Upper lobe of left lung (tissue), 6 donors: ENCODE results near the gene NOM1. TPM values are rescaled to one million over a fixed set of nuclear protein-coding genes. Genes with fewer than 3 reads are reported as not detected.

Source experiments
- ATAC-seq, 2 donors: fragments of 200-7000 bp; cut with Tn5 transposase; one replicate each; pipeline ENCODE4 v1.9.1; 2022; ENCODE audit warnings: mild to moderate bottlenecking in 2 of 2, moderate library complexity in 2 of 2; ENCODE audit not compliant: low FRiP score in 2 of 2
- DNase-seq, 2 donors: peaks; one replicate each; pipeline ENCODE4 v3.0.0-alpha.2; 2019 to 2020
- H3K27ac ChIP-seq, 4 donors: fragments of 200-600 bp; sonication (generic); one replicate each; pipeline ENCODE4 v1.5.1; 2016 to 2019
- H3K27me3 ChIP-seq, 4 donors: fragments of 200-600 bp; sonication (generic); one replicate each; pipeline ENCODE4 v1.5.1; 2017 to 2019
- H3K36me3 ChIP-seq, 4 donors: fragments of 200-600 bp; sonication (generic); one replicate each; pipeline ENCODE4 v1.5.1; 2016 to 2019
- H3K4me1 ChIP-seq, 4 donors: fragments of 200-600 bp; sonication (generic); one replicate each; pipeline ENCODE4 v1.5.1; 2018 to 2019
- H3K4me3 ChIP-seq, 4 donors: fragments of 200-600 bp; sonication (generic); one replicate each; pipeline ENCODE4 v1.5.1; 2017 to 2019; ENCODE audit warnings: mild to moderate bottlenecking in 2 of 4, moderate library complexity in 1 of 4
- H3K9me3 ChIP-seq, 4 donors: fragments of 200-600 bp; sonication (generic); one replicate each; pipeline ENCODE4 v1.5.1; 2018 to 2019
- EP300 ChIP-seq, 4 donors: sonication (generic); formaldehyde crosslinking; IDR thresholded peaks; one replicate each; pipeline ENCODE4 v1.5.1; 2017; ENCODE audit warnings: antibody characterized with exemption in 4 of 4, control low read depth in 2 of 4
- POLR2A ChIP-seq, 4 donors: fragments of 450-650 bp; IDR thresholded peaks; one replicate each; pipeline ENCODE4 v1.5.1; 2016 to 2017; ENCODE audit warnings: antibody characterized with exemption in 4 of 4, mild to moderate bottlenecking in 2 of 4
- POLR2AphosphoS5 ChIP-seq, 2 donors: sonication (generic); formaldehyde crosslinking; IDR thresholded peaks; one replicate each; pipeline ENCODE4 v1.5.1; 2017; ENCODE audit warnings: antibody characterized with exemption in 2 of 2
- WGBS, 2 donors: methylation state at CpG; one replicate each; pipeline ENCODE4 v1.1.5; 2017 to 2018; 5-methylcytosine and 5-hydroxymethylcytosine counted together
- total RNA-seq, 6 donors: library from RNA; depleted of rRNA in 4 of 6; stranded (reverse); fragments of >200 nt in 4 of 6; gene quantifications; one replicate each; pipeline versions ENCODE4 v1.1.0 to v1.2.1, GENCODE V29; 2016 to 2021
- TF ChIP-seq, protein P1 (sequence below), 6 experiments: fragments of 450-650 bp in 4 of 6; fragments of 200-600 bp in 2 of 6; sonication (generic) in 2 of 6; IDR thresholded peaks; one replicate each; pipeline ENCODE4 v1.5.1; 2016 to 2019; ENCODE audit warnings: antibody characterized with exemption in 6 of 6
- donor health status: DM: no; HTN: no; CAD: no; lungs with moderate emphysema.
- donor health status: DM: no; HTN: yes; CAD: no; lungs with severe emphysema.

The NOM1 gene
- total RNA-seq, 6 donors from 2014 or later: 18.7 to 49.2 (median 22.8) TPM

DNA sequence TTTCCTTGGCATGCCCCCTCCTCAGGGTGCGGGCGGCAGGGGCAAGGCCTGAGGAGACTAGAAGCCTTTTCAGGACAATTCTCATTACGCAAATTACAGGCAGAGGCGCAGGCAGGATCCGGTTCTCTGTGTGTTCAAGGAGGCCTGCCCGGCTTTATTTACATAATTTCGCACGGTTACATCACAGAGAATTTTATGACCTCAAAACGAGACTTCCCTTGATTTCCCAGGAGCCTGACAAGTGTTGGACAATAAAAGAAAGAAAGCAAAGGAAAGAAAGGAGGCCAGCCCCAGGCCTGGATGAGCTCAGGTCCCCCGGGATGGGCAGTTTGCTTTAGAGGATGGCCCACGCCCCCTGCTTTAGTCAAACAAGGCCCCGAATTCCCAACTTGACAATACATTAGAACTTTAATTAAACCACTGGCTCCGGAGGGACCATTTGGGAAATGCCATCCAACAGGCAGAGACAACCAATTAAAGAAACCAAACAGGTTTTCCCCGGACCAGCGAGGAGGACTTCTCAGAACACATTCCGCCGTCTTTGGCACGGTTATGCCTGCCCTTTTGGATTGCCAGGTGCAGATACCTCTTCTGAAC, 58.1 kb downstream of the NOM1 start:
- 24 to 35% methylated on average over 18 of the region's 18 CpGs for WGBS, 2 donors
- Histone ChIP-seq H3K27me3 (peaks cover 0 to 87% (median 51%) of the 10 kb centered on the region in 4 donors), H3K9me3 (no peaks in the 10 kb centered on the region), H3K36me3 (no peaks in the 10 kb centered on the region), H3K27ac (no peak overlapping the region), H3K4me1 (peaks cover 31 to 61% (median 42%) of the 10 kb centered on the region in 4 donors), H3K4me3 (no peak overlapping the region)
- ATAC-seq (no peak), DNase-seq (no peak)
- TF ChIP-seq POLR2A (IDR thresholded peaks at IDR 0.05) (no peak), POLR2AphosphoS5 (IDR thresholded peaks at IDR 0.05) (no peak), EP300 (IDR thresholded peaks at IDR 0.05) (no peak)
- TF ChIP-seq, protein P1, sequence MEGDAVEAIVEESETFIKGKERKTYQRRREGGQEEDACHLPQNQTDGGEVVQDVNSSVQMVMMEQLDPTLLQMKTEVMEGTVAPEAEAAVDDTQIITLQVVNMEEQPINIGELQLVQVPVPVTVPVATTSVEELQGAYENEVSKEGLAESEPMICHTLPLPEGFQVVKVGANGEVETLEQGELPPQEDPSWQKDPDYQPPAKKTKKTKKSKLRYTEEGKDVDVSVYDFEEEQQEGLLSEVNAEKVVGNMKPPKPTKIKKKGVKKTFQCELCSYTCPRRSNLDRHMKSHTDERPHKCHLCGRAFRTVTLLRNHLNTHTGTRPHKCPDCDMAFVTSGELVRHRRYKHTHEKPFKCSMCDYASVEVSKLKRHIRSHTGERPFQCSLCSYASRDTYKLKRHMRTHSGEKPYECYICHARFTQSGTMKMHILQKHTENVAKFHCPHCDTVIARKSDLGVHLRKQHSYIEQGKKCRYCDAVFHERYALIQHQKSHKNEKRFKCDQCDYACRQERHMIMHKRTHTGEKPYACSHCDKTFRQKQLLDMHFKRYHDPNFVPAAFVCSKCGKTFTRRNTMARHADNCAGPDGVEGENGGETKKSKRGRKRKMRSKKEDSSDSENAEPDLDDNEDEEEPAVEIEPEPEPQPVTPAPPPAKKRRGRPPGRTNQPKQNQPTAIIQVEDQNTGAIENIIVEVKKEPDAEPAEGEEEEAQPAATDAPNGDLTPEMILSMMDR (IDR thresholded peaks at IDR 0.05): no peak

DNA sequence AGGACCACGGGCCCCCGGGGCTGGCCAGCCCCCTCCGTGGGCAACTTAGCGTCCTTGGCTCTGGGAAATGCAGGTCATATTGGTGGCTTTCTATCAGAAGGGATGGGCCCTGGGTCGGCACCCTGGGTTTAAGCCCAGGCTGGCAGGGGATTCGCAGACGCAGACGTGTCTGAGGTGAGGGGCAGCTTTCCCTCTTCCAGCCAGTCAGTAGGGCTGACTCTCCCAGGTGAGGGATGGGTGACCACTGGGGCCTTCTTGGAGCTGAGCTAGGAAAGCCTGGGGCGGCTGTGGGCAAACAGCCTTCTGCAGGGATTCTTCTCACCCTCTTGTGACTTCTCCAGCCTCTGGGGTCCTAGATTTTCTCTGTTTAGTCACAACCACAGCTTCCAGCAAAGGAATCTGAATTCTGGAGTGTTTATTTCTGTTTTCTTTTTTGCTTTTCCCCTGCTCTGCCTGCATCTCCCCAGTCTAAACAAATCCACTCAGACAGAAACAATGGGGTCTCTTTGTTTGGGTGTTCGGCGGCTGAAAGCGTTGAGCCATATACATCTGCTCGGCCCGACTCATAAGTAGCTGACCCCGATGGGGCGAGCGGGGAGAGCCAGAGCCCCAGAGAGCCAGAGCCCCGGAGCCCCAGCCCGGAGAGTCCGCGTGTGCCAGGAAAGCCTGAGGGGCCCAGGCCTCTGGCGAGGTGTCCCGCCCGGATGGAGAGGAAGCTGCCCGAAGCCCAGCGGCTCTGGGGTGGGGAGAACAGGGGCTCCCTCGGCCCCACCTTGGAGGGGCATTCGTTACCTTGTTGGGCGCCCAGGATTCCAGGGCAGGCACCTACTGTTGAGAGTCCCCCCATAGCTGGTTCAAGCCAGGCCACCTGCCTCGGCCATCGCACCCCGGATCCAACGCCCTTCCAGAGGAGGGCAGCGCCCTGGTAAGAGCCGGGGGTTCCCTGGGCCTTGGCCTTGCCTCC, 59.0 kb downstream of the NOM1 start:
- H3K9me3 ChIP-seq: no peaks in the 10 kb centered on the region
- DNase-seq (peak in 1 of 2 donors; percentile 57), ATAC-seq (no peak)
- H3K36me3 ChIP-seq: no peaks in the 10 kb centered on the region
- peaks cover 31 to 52% (median 42%) of the 10 kb centered on the region in 4 donors for H3K4me1 ChIP-seq
- peak overlapping the region in 2 of 4 donors; percentile 42 to 47 for H3K4me3 ChIP-seq
- H3K27ac ChIP-seq: no peak overlapping the region
- no peak for TF ChIP-seq POLR2A (IDR thresholded peaks at IDR 0.05)
- TF ChIP-seq POLR2AphosphoS5 (IDR thresholded peaks at IDR 0.05): no peak
- no peak for TF ChIP-seq EP300 (IDR thresholded peaks at IDR 0.05)
- TF ChIP-seq, protein P1 (IDR thresholded peaks at IDR 0.05): no peak
- WGBS, 2 donors: 15 to 19% methylated on average over 26 to 34 of the region's 35 CpGs
- H3K27me3 ChIP-seq: peaks cover 0 to 80% (median 47%) of the 10 kb centered on the region in 4 donors

DNA sequence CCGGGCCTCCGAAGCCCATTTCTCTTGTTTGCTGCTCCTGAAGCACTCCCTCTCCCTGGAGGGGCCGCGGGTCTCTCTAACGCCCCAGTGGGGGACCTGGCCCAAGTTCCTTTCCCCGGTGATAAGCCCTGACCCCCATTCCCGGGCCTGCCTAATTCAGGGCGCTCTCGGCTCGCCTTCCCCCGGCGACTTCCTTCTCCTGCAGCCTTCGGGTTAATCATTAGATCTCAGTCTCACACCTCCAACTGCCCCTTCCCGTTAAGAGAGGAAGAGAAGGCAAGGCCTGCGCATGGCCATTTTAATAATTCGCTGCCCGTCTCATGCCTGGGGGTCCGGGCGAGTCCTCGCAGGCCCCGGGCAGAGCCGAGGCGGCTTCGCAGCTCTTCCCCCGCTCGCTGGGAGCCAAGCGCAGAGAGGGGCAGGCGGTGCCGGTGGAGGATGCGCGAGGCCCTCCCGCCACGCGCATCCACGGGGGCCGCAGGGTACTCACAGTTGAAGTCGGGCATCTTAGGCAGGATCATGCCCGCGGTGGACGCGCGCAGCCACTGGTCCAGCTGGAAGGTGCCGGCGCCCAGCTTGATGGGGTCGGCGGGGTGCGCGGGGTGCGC, 59.8 kb downstream of the NOM1 start:
- TF ChIP-seq EP300 (IDR thresholded peaks at IDR 0.05): no peak
- TF ChIP-seq POLR2AphosphoS5 (IDR thresholded peaks at IDR 0.05): no peak
- TF ChIP-seq, protein P1 (IDR thresholded peaks at IDR 0.05): no peak
- TF ChIP-seq POLR2A (IDR thresholded peaks at IDR 0.05): no peak
- ATAC-seq: no peak
- peak in 1 of 2 donors; percentile 86 for DNase-seq
- no peaks in the 10 kb centered on the region for H3K36me3 ChIP-seq
- peak overlapping the region in 3 of 4 donors; percentile 42 to 49 (median 47) for H3K4me3 ChIP-seq
- peaks cover 0 to 76% (median 45%) of the 10 kb centered on the region in 4 donors for H3K27me3 ChIP-seq
- H3K27ac ChIP-seq: no peak overlapping the region
- 0 to 3% methylated on average over 12 to 45 of the region's 49 CpGs for WGBS, 2 donors
- peaks cover 25 to 44% (median 36%) of the 10 kb centered on the region in 4 donors for H3K4me1 ChIP-seq
- H3K9me3 ChIP-seq: no peaks in the 10 kb centered on the region

DNA sequence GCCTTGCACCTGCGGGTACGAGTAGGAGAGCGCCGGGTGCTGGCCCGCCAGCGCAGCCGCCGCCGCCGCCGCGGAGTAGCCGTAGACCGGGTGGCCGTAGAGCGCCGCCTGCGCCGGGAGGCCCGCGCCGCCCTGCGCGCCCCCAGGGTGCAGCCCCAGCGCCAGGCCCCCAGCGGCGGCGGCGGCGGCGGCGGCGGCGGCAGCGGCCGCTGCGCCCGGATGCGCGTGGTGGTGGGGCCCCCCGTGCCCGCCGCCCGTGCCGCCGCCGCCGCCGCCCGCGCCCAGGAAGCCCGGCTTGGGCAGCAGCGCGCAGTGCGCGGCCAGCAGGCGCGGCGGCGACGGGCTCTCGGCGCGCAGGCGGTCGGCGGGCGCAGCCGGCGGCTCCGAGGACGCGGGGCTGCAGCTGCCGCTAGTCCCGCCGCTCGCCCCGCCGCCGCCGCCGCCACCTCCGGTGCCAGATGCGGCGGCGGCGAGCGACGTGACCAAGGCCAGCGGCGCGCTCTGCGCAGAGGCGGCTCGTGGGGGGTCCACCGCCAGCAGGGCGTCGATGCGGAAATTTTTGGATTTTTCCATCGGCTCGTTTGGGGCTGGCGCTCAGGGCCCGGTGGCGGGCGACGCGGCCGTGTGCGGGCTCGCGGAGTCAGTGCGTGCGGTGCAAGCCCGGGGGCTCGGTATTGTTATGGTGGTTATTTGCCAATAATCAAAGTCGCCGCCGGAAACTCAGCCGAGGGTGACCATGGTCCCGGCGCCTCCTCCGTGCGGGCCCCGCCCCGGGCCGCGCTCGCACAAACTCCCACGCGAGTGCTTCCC, 60.5 kb downstream of the NOM1 start:
- Histone ChIP-seq H3K9me3 (no peaks in the 10 kb centered on the region), H3K36me3 (no peaks in the 10 kb centered on the region), H3K4me3 (peak overlapping the region in 3 of 4 donors; percentile 49 to 71 (median 68)), H3K27ac (no peak overlapping the region), H3K4me1 (peaks cover 19 to 39% (median 33%) of the 10 kb centered on the region in 4 donors), H3K27me3 (peaks cover 0 to 76% (median 44%) of the 10 kb centered on the region in 4 donors)
- peak in 1 of 2 donors; percentile 84 for DNase-seq
- no peak for ATAC-seq
- WGBS, 2 donors: 0 to 2% methylated on average over 22 to 25 of the region's 130 CpGs
- TF ChIP-seq, protein P1 (IDR thresholded peaks at IDR 0.05): no peak
- TF ChIP-seq EP300 (IDR thresholded peaks at IDR 0.05): no peak
- no peak for TF ChIP-seq POLR2A (IDR thresholded peaks at IDR 0.05)
- no peak for TF ChIP-seq POLR2AphosphoS5 (IDR thresholded peaks at IDR 0.05)
